GM19035 (cell line): ENCODE measurements around the gene EFCAB6.

Source experiments
- ATAC-seq: cut with Tn5 transposase; IDR thresholded peaks from one replicate; pipeline ENCODE4 v1.9.1; 2021; ENCODE audit not compliant: unreplicated experiment

The EFCAB6 gene

GRCh38 chr22:43642319-43643206, 169.5 kb downstream of the EFCAB6 start:
- ATAC-seq = no peak

- no peak for ATAC-seq
Observed at GRCh38 chr22:43639228-43639948, 172.7 kb downstream of the EFCAB6 start.

GRCh38 chr22:43637275-43638260, 174.5 kb downstream of the EFCAB6 start:
- no peak for ATAC-seq

GRCh38 chr22:43636086-43636485, 176.0 kb downstream of the EFCAB6 start:
- ATAC-seq = no peak

GRCh38 chr22:43635101-43635500, 177.0 kb downstream of the EFCAB6 start:
- no peak for ATAC-seq

GRCh38 chr22:43634316-43634715, 177.8 kb downstream of the EFCAB6 start:
- no peak for ATAC-seq

GRCh38 chr22:43633631-43634285, 178.3 kb downstream of the EFCAB6 start:
- no peak for ATAC-seq

GRCh38 chr22:43631846-43632245, 180.3 kb downstream of the EFCAB6 start:
- no peak for ATAC-seq

- no peak for ATAC-seq
Observed at GRCh38 chr22:43631201-43631600, 180.9 kb downstream of the EFCAB6 start.

- ATAC-seq = no peak
Observed at GRCh38 chr22:43630451-43630850, 181.7 kb downstream of the EFCAB6 start.

- no peak for ATAC-seq
Observed at GRCh38 chr22:43628250-43628649, 183.9 kb downstream of the EFCAB6 start.

- no peak for ATAC-seq
Observed at GRCh38 chr22:43627485-43628213, 184.5 kb downstream of the EFCAB6 start.

GRCh38 chr22:43625242-43625641, 186.9 kb downstream of the EFCAB6 start:
- ATAC-seq = no peak

- ATAC-seq = no peak
Observed at GRCh38 chr22:43624144-43624998, 187.7 kb downstream of the EFCAB6 start.

- no peak for ATAC-seq
Observed at GRCh38 chr22:43622886-43623285, 189.2 kb downstream of the EFCAB6 start.

- ATAC-seq = no peak
Observed at GRCh38 chr22:43620197-43620596, 191.9 kb downstream of the EFCAB6 start.

GRCh38 chr22:43618517-43618916, 193.6 kb downstream of the EFCAB6 start:
- no peak for ATAC-seq

GRCh38 chr22:43616645-43617044, 195.5 kb downstream of the EFCAB6 start:
- ATAC-seq = no peak

- no peak for ATAC-seq
Observed at GRCh38 chr22:43600265-43600664, 211.8 kb downstream of the EFCAB6 start.
